Stimulated activated naive B cell treated with anti-CD40 and anti-IgM and Interleukin-4, amounts not matched to agents 10 μg/mL and 1 μg/mL and 100 μg/mL, for 72 hours (primary cell): Measurements from ENCODE around the gene HTR2A.

Source experiments
- ATAC-seq, 2 donors: fragments of 150-1000 bp; cut with Tn5 transposase; replicated peaks; 2 replicates each; pipeline ENCODE4 v1.10.0; 2021; ENCODE audit warnings: moderate library complexity in 1 of 2
- DNase-seq: peaks from one replicate; pipeline ENCODE4 v3.0.0; 2021
- H3K27ac Mint-ChIP-seq: one replicate; pipeline ENCODE4 v1.8.0; 2022; ENCODE audit warnings: mild to moderate bottlenecking, mixed read lengths
- H3K27me3 Mint-ChIP-seq, 2 donors: one replicate each; pipeline ENCODE4 v1.8.0; 2022; ENCODE audit warnings: mixed read lengths in 2 of 2
- H3K36me3 Mint-ChIP-seq, 2 donors: one replicate each; pipeline ENCODE4 v1.8.0; 2022; ENCODE audit warnings: mixed read lengths in 2 of 2, mild to moderate bottlenecking in 1 of 2
- H3K4me1 Mint-ChIP-seq, 2 donors: one replicate each; pipeline ENCODE4 v1.8.0; 2022; ENCODE audit warnings: mixed read lengths in 2 of 2, mild to moderate bottlenecking in 1 of 2
- H3K4me3 Mint-ChIP-seq, 2 donors: one replicate each; pipeline ENCODE4 v1.8.0; 2022; ENCODE audit warnings: mild to moderate bottlenecking in 2 of 2, mixed read lengths in 2 of 2, moderate library complexity in 1 of 2
- H3K9me3 Mint-ChIP-seq, 2 donors: one replicate each; pipeline ENCODE4 v1.8.0; 2022; ENCODE audit warnings: mixed read lengths in 2 of 2, mild to moderate bottlenecking in 1 of 2

Gene HTR2A

DNA sequence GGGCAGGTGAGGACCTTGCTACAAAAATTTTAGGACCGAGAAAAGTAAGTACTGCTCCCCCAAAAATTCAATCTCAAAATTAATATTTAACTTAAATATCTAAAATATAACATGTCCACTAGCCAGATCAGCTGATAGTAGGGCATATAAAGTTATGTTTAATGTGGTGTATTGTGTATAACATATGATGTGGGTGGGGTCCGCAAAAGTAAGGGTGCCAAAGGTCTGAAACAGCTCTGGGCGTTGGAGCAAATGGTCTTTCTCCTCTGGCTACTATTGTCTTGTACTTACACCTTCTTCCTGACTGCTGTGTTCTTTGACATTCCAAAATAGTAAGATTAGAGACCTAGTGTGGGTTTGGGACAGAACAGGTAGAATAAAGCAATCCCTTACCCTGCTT, 41.2 kb downstream of the HTR2A start:
- no peaks in the 10 kb centered on the region for H3K36me3 Mint-ChIP-seq
- H3K9me3 Mint-ChIP-seq = no peaks in the 10 kb centered on the region
- no peak overlapping the region for H3K4me3 Mint-ChIP-seq
- no peak for ATAC-seq
- no peak overlapping the region for H3K27ac Mint-ChIP-seq
- H3K4me1 Mint-ChIP-seq = peaks cover 4 to 12% of the 10 kb centered on the region in 2 donors
- peaks cover 4 to 7% of the 10 kb centered on the region in 2 donors for H3K27me3 Mint-ChIP-seq
- DNase-seq = no peak

DNA sequence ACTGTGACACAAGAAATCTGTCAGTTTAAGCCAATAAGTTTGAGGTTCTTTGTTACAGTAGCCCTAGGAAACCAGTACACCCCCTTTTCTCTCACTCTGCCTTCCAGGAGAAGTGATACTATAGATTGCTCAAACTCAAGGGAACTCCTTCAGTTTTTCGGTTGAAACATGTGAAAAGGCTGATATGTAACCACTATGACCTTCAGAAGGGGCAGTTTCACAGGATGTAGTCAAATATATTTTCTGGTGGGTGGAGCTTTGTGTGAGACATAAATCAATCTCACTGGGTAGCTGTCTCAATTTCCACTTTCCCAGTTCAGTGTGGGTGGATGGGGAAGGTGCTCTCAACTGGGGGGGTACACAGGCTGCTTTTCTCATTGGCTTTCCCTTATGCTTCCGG, 41.7 kb downstream of the HTR2A start:
- Mint-ChIP-seq H3K27ac (no peak overlapping the region), H3K4me3 (no peak overlapping the region), H3K36me3 (no peaks in the 10 kb centered on the region), H3K9me3 (no peaks in the 10 kb centered on the region), H3K4me1 (peaks cover 4 to 12% of the 10 kb centered on the region in 2 donors), H3K27me3 (peaks cover 4 to 7% of the 10 kb centered on the region in 2 donors)
- DNase-seq (no peak), ATAC-seq (peak; percentile 91)

DNA sequence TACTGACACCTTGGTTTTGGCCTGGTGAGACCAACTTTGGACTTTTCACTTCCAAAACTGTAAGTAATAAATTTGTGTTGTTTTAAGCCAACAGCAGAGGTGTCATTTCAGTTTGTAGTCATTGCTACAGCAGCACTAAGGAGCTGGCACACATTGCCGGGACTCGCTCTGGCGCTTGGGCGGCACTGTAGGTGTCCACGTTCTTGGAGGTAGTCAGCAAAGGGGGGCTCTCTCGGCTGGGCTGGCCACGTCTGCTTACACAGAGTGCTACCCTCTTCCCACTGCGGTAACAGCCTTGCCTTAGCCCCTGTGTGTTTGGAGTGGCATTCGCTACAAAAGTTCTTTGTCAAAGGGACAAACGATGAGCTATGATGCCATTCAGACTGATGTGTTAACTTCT, 44.7 kb downstream of the HTR2A start:
- peaks cover 0 to 7% of the 10 kb centered on the region in 2 donors for H3K27me3 Mint-ChIP-seq
- no peak overlapping the region for H3K27ac Mint-ChIP-seq
- no peaks in the 10 kb centered on the region for H3K36me3 Mint-ChIP-seq
- no peak overlapping the region for H3K4me3 Mint-ChIP-seq
- ATAC-seq (no peak), DNase-seq (no peak)
- H3K4me1 Mint-ChIP-seq = peaks cover 4 to 8% of the 10 kb centered on the region in 2 donors
- no peaks in the 10 kb centered on the region for H3K9me3 Mint-ChIP-seq

GRCh38 chr13:46850214-46850613, 46.6 kb downstream of the HTR2A start:
- H3K36me3 Mint-ChIP-seq = no peaks in the 10 kb centered on the region
- DNase-seq (no peak), ATAC-seq (no peak)
- no peaks in the 10 kb centered on the region for H3K9me3 Mint-ChIP-seq
- H3K27me3 Mint-ChIP-seq = peaks cover 0 to 7% of the 10 kb centered on the region in 2 donors
- H3K4me3 Mint-ChIP-seq = no peak overlapping the region
- H3K4me1 Mint-ChIP-seq = peaks cover 3 to 7% of the 10 kb centered on the region in 2 donors
- H3K27ac Mint-ChIP-seq = no peak overlapping the region

DNA sequence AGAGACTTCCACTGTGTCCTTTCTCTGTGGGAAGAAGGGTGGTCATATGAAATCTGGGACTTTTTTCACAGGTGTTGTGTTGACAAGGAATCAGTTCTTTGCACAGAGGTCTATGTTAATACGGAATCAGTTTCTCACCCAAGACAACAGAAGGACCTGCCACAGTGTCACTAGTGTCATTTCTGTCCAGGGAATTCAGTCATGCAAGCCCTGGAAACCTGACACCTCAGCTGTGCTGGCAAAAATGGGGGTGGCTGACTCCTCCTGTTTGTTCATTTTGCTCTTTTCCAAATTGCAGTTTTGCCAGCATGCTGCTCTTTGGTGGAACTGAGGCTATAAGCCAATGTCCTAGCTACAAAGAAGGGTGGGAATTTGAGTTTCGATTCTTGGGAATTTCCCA, 50.1 kb downstream of the HTR2A start:
- DNase-seq (no peak), ATAC-seq (no peak)
- Mint-ChIP-seq H3K4me1 (no peaks in the 10 kb centered on the region), H3K4me3 (no peak overlapping the region), H3K27ac (no peak overlapping the region), H3K36me3 (no peaks in the 10 kb centered on the region), H3K9me3 (no peaks in the 10 kb centered on the region), H3K27me3 (peaks cover 0 to 3% of the 10 kb centered on the region in 2 donors)

DNA sequence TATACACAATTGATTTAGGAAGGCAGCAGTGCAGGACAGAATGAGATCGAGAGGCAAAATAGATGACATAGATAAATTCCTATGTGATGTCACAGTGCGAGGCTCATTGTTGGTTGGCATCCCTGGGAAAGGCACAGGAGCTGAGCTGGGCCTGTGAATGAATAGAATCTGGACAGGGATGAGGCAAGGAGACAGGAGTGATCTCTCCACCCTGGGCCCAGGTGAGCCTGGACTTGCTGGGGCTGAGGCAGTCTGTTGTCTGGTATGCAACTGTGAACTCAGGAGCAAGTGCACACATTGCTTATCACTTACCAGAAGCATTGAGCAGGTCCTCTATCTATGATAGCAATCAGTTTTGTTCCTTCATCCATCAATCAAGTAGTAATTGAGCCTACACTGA, 51.7 kb downstream of the HTR2A start:
- no peaks in the 10 kb centered on the region for H3K36me3 Mint-ChIP-seq
- H3K9me3 Mint-ChIP-seq = peaks cover 1 to 4% of the 10 kb centered on the region in 2 donors
- H3K27ac Mint-ChIP-seq = no peak overlapping the region
- no peak for DNase-seq
- H3K27me3 Mint-ChIP-seq = peaks cover 0 to 3% of the 10 kb centered on the region in 2 donors
- H3K4me1 Mint-ChIP-seq = peaks cover 0 to 4% of the 10 kb centered on the region in 2 donors
- H3K4me3 Mint-ChIP-seq = no peak overlapping the region
- ATAC-seq = no peak

- ATAC-seq (no peak), DNase-seq (no peak)
- H3K27me3 Mint-ChIP-seq = peaks cover 0 to 2% of the 10 kb centered on the region in 2 donors
- H3K36me3 Mint-ChIP-seq = no peaks in the 10 kb centered on the region
- peaks cover 0 to 4% of the 10 kb centered on the region in 2 donors for H3K4me1 Mint-ChIP-seq
- no peak overlapping the region for H3K27ac Mint-ChIP-seq
- H3K9me3 Mint-ChIP-seq = peaks cover 1 to 4% of the 10 kb centered on the region in 2 donors
- H3K4me3 Mint-ChIP-seq = no peak overlapping the region
Observed at GRCh38 chr13:46844431-46844830, 52.4 kb downstream of the HTR2A start.

DNA sequence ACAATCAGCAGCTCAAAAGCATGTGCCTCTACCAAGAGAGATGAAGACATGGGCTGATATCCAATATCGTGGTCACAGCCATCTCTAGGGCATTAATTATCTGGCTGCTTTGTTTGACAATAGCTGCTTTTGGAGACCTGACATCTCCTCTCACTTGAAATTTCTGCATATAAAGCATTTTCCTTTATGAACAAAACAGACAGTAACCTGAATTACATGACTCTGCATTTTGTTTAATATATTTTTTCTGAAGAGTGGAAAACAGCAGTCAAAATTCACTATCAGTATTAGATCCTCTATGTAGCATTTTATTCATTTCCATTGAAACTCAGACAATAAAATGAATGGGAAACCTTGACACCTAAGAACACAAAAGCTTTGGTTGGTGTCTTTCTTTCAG, 57.5 kb downstream of the HTR2A start:
- Mint-ChIP-seq H3K27ac (no peak overlapping the region), H3K4me3 (no peak overlapping the region), H3K27me3 (peaks cover 0 to 7% of the 10 kb centered on the region in 2 donors), H3K9me3 (peaks cover 1 to 4% of the 10 kb centered on the region in 2 donors), H3K36me3 (no peaks in the 10 kb centered on the region), H3K4me1 (peaks cover 0 to 4% of the 10 kb centered on the region in 2 donors)
- ATAC-seq = no peak
- no peak for DNase-seq

GRCh38 chr13:46834657-46835056, 62.2 kb downstream of the HTR2A start:
- H3K27ac Mint-ChIP-seq = no peak overlapping the region
- ATAC-seq = no peak
- peaks cover 0 to 7% of the 10 kb centered on the region in 2 donors for H3K27me3 Mint-ChIP-seq
- DNase-seq = no peak
- no peaks in the 10 kb centered on the region for H3K4me1 Mint-ChIP-seq
- no peaks in the 10 kb centered on the region for H3K9me3 Mint-ChIP-seq
- no peaks in the 10 kb centered on the region for H3K36me3 Mint-ChIP-seq
- no peak overlapping the region for H3K4me3 Mint-ChIP-seq

DNA sequence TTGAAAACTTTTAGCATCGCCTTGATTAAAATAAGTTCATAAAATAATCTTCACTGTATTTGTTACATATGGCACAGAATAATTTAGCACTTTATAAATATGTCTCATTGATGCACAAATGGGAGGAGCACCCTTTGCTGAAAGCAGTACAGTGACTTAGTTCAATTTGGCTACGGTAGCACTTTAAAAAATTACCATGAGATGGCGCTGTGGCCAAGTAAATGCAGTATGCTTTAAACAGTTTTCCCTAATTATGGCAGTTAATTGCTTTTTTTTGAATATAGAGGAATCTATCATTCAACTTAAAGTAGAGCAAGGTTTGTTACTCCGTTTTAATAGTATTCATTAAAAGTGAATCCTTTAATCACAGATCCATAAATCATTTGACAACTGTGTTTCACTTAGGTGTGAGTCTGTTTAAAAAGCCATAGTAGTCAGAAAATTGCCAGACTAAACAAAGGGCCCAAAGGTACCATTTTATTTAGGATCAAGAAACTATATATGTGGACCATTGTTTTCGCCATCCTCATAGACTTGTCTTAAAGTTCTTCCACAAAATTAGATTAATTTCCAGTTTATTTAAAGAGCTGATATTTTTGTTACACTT, 65.2 kb downstream of the HTR2A start:
- peak; percentile 51 to 55 for ATAC-seq
- H3K27me3 Mint-ChIP-seq = no peaks in the 10 kb centered on the region

DNA sequence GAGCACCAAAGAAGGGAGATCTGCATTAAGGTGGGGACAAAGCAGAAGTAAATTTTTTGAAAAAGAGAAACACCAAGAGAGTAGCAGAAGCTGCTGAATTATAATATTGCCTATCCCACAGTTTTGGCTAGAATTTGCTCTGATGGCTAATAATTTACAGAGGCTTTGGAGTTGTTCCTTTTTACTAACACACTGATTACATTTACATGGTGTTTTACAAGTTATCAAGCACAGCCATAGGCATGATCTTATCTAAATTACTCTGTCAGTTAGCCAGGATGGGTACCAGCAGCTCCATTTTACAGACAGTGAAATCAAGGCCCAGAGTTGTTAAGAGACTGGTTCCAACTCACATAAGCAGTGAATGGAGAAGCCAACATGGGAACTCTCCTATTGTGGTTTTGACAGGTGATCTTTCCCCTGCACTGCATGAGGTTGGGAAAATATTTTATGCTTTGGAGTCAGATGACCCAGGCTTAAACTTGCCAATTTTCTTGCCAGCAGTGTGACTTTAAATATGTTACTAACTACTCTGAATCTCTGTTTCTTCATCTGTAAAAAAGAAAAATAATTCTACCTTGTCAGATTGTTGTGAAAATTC, 66.3 kb downstream of the HTR2A start:
- DNase-seq (no peak), ATAC-seq (no peak)
- Mint-ChIP-seq H3K27me3 (no peaks in the 10 kb centered on the region), H3K36me3 (no peaks in the 10 kb centered on the region), H3K4me1 (no peaks in the 10 kb centered on the region), H3K9me3 (no peaks in the 10 kb centered on the region), H3K4me3 (no peak overlapping the region), H3K27ac (no peak overlapping the region)

More for the DNA sequence above, 65.2 kb downstream of the HTR2A start:
- H3K4me1 Mint-ChIP-seq = no peaks in the 10 kb centered on the region
- H3K27ac Mint-ChIP-seq = no peak overlapping the region
- DNase-seq = peak; percentile 10
- no peak overlapping the region for H3K4me3 Mint-ChIP-seq
- H3K36me3 Mint-ChIP-seq = no peaks in the 10 kb centered on the region
- no peaks in the 10 kb centered on the region for H3K9me3 Mint-ChIP-seq

- peaks cover 0 to 5% of the 10 kb centered on the region in 2 donors for H3K27me3 Mint-ChIP-seq
- H3K4me3 Mint-ChIP-seq = no peak overlapping the region
- ATAC-seq (no peak), DNase-seq (no peak)
- no peaks in the 10 kb centered on the region for H3K36me3 Mint-ChIP-seq
- no peaks in the 10 kb centered on the region for H3K4me1 Mint-ChIP-seq
- H3K27ac Mint-ChIP-seq = no peak overlapping the region
- H3K9me3 Mint-ChIP-seq = no peaks in the 10 kb centered on the region
Observed at GRCh38 chr13:46822551-46822950, 74.3 kb downstream of the HTR2A start.

- Mint-ChIP-seq H3K9me3 (peaks cover 1 to 2% of the 10 kb centered on the region in 2 donors), H3K27me3 (peaks cover 0 to 7% of the 10 kb centered on the region in 2 donors), H3K36me3 (peaks cover 1 to 3% of the 10 kb centered on the region in 2 donors), H3K4me3 (no peak overlapping the region), H3K4me1 (no peaks in the 10 kb centered on the region), H3K27ac (no peak overlapping the region)
- ATAC-seq (no peak), DNase-seq (no peak)
Observed at GRCh38 chr13:46817838-46818476, 78.9 kb downstream of the HTR2A start.

GRCh38 chr13:46817095-46817494, 79.8 kb downstream of the HTR2A start:
- Mint-ChIP-seq H3K9me3 (peaks cover 9 to 10% of the 10 kb centered on the region in 2 donors), H3K27me3 (peaks cover 0 to 8% of the 10 kb centered on the region in 2 donors), H3K36me3 (peaks cover 5 to 10% of the 10 kb centered on the region in 2 donors), H3K4me1 (no peaks in the 10 kb centered on the region), H3K4me3 (no peak overlapping the region), H3K27ac (no peak overlapping the region)
- ATAC-seq (no peak), DNase-seq (no peak)

DNA sequence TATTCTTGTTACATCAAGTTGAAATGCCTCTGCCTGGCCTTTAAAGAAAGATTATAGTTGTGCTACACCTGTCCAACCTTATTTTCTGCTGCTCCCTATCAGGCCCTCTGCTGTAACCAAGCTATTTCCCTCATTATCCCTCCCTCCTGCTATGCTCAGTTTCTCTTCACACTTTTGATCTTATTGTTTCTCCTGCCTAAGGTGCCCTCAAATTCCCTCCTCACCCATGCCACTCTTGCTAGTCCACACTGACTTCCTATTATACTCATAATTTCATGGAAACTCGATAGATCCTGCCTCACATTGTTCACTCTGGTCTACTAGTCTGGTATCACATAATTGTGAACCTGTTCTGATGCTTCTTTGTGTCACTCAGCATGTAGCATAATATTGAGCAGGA, 80.5 kb downstream of the HTR2A start:
- H3K27me3 Mint-ChIP-seq = peaks cover 0 to 8% of the 10 kb centered on the region in 2 donors
- peaks cover 5 to 12% of the 10 kb centered on the region in 2 donors for H3K36me3 Mint-ChIP-seq
- H3K9me3 Mint-ChIP-seq = peaks cover 11 to 12% of the 10 kb centered on the region in 2 donors
- no peak overlapping the region for H3K27ac Mint-ChIP-seq
- H3K4me1 Mint-ChIP-seq = no peaks in the 10 kb centered on the region
- no peak overlapping the region for H3K4me3 Mint-ChIP-seq
- ATAC-seq (no peak), DNase-seq (no peak)
